ENCODE results near the gene FAM136A. TPM values are rescaled to one million over a fixed set of nuclear protein-coding genes. Genes with fewer than 3 reads are reported as not detected.

FAM136A gene
- total and polyA plus RNA-seq, 2 of the 13 experiments (the other 11 are each of a cell fraction or from before 2014, with no cell fraction given) = 77.8 to 126 TPM

- no peak for TF ChIP-seq PREB (CRISPR knock-in tag; IDR thresholded peaks at IDR 0.05)
- TF ChIP-seq ZSCAN21 (CRISPR knock-in tag; IDR thresholded peaks at IDR 0.05; ENCODE audit: borderline replicate concordance) = no peak; the same call in 1 of the 2 replicates
- TF ChIP-seq PRPF4 (IDR thresholded peaks at IDR 0.05; ENCODE audit: low read depth, low read length, poor library complexity, severe bottlenecking) = no peak
- peak; percentile 90 for TF ChIP-seq ZBTB38 (CRISPR knock-in tag; IDR thresholded peaks at IDR 0.05)
- peak; percentile 90 for TF ChIP-seq ARID2 (CRISPR knock-in tag; IDR thresholded peaks at IDR 0.05; ENCODE audit: borderline replicate concordance)
- TF ChIP-seq ZMYM2 (CRISPR knock-in tag; IDR thresholded peaks at IDR 0.05) = peak; percentile 21; the same call in 1 of the 2 replicates
- TF ChIP-seq ZNF251 (CRISPR knock-in tag; IDR thresholded peaks at IDR 0.05) = no peak; the same call in 1 of the 2 replicates
- TF ChIP-seq ZNF616 (CRISPR knock-in tag; IDR thresholded peaks at IDR 0.05; ENCODE audit: low read depth) = no peak
- TF ChIP-seq AKNA (CRISPR knock-in tag; IDR thresholded peaks at IDR 0.05; ENCODE audit: borderline replicate concordance) = peak; percentile 0; the same call in 1 of the 2 replicates
- peak; percentile 73; the same call in 1 of the 2 replicates for TF ChIP-seq ZFAT (CRISPR knock-in tag; conservative IDR thresholded peaks at IDR 0.05)
- TF ChIP-seq CREM (IDR thresholded peaks at IDR 0.05) = no peak; the same call in 1 of the 2 replicates
- TF ChIP-seq CREM (CRISPR knock-in tag; IDR thresholded peaks at IDR 0.05) = no peak
- TF ChIP-seq PCBP2 (optimal IDR thresholded peaks at IDR 0.05; ENCODE audit: low read depth, low read length, poor library complexity, severe bottlenecking) = no peak
- TF ChIP-seq TEAD3 (CRISPR knock-in tag; optimal IDR thresholded peaks at IDR 0.05; ENCODE audit: borderline replicate concordance) = no peak
- no peak for TF ChIP-seq FOSL1 (CRISPR knock-in tag; IDR thresholded peaks at IDR 0.05; ENCODE audit: borderline replicate concordance)
- no peak for TF ChIP-seq ZNF615 (CRISPR knock-in tag; IDR thresholded peaks at IDR 0.05; ENCODE audit: borderline replicate concordance)
- TF ChIP-seq ZNF619 (CRISPR knock-in tag; IDR thresholded peaks at IDR 0.05) = 0 out of 2 replicates have a peak, but pooled peaks have one; percentile 21
- no peak for TF ChIP-seq SUZ12 (IDR thresholded peaks at IDR 0.05; ENCODE audit: low read depth, low read length)
- TF ChIP-seq KLF12 (CRISPR knock-in tag; IDR thresholded peaks at IDR 0.05; ENCODE audit: borderline replicate concordance) = no peak
- no peak for TF ChIP-seq FOXJ3 (CRISPR knock-in tag; IDR thresholded peaks at IDR 0.05; ENCODE audit: borderline replicate concordance)
- no peak for TF ChIP-seq LCORL (IDR thresholded peaks at IDR 0.05)
- peak; percentile 79 for TF ChIP-seq LCORL (CRISPR knock-in tag; IDR thresholded peaks at IDR 0.05)
- TF ChIP-seq ISL2 (CRISPR knock-in tag; IDR thresholded peaks at IDR 0.05) = peak; percentile 36; the same call in 1 of the 2 replicates
- TF ChIP-seq CREBL2 (CRISPR knock-in tag; IDR thresholded peaks at IDR 0.05; ENCODE audit: borderline replicate concordance) = no peak; the same call in 1 of the 2 replicates
- TF ChIP-seq NFKBIZ (CRISPR knock-in tag; IDR thresholded peaks at IDR 0.05) = peak; percentile 30; the same call in 1 of the 2 replicates
- TF ChIP-seq ETV6 (CRISPR knock-in tag; conservative IDR thresholded peaks at IDR 0.05) = peak; percentile 26; the same call in 1 of the 2 replicates
Observed at GRCh38 chr2:70248181-70248847, 53.6 kb downstream of the FAM136A start, which contains the start of gene TIA1 (continued).

Data from HepG2 (cell line).